SK-N-MC (cell line): Measurements from ENCODE around the gene CD2BP2.

Source experiments
- EZH2 ChIP-seq: fragments of 200-600 bp; sonication (generic); IDR thresholded peaks from one replicate; pipeline ENCODE4 v1.6.1; 2017; ENCODE audit warnings: antibody characterized with exemption
- POLR2AphosphoS5 ChIP-seq: IDR thresholded peaks from 2 replicates; pipeline ENCODE4 v1.6.1; 2012; ENCODE audit warnings: mild to moderate bottlenecking, low read depth, low read length, borderline replicate concordance

DNA sequence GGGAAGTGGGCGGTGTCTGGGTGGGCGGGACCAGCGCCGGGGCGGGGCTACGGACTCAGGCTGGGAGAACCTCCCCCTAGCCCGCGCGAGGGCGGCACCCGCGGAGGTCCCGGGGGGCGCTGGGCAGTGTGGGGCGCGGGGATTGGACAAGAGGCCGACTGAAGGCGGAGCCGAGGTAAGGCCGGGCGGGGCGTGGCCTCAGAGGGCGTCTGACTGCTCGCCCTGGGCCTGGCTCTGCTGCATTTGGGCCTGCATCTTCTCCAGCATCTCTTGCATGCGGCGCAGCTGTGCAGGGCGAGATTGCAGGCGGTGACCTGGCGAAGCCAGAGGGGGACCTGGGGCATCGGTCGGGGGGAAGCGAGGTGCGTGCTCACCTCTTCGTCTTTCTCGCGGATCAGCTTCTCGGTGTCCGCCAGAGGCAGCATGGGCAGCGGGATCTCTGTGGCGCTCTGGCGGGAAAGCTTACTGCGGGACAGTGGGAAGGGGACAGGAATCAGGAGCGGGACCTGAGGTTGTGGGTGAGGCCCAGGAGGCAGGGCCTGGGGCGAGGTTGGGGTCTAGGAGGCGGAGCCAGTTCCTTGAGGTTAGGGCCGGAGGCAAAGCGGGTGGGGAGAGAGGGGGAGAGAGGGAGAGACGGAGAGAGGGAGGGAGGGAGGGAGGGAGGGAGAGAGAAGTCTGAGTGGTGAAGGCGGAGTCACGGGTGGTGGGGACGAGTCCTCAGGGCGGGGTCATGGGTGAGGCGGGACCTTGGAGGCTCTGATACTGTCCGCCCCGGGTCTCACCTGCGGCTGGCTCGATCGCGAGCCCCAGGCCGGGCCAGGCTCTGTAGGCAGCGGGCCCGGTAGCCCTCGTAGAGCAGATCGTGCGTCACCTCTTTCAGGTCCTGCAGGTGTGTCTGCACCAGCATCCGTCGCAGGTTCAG is 23.4 kb upstream of the CD2BP2 start:
- TF ChIP-seq EZH2 (no peak), POLR2AphosphoS5 (peak; percentile 89)
